CD4-positive, alpha-beta T cell treated with Interleukin-17A for 1 hour (primary cell): ENCODE data around the gene CATSPERB.
"Not testable (repeated sequence)": the region's sequence is repeated elsewhere in the genome, so short reads cannot be mapped to it uniquely, and the experiment has no call there.

Source experiments
- DNase-seq: peaks from one replicate; pipeline ENCODE4 v3.0.0-alpha.2; 2020

Gene CATSPERB

GRCh38 chr14:91732859-91733477, 1.1 kb upstream of the CATSPERB start:
- no peak for DNase-seq

DNA sequence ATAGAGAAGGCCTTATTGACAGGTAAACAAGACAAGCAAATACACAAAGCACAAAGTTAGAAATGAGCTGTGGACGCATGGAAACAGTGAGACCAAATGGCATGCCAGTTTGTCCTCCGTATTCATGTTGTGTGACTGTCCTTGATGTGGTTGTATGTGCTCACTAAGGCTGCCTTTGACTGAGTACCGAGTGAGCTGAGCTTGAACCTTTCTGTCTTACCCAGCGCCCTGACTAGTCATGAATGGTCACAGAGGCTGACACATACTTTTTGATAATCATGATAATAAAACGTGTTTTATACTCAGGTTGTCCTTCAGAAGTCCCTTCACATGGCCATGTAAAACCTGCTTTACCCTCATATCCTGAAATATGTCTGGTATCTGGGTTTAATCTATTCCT, 553 bp upstream of the CATSPERB start:
- DNase-seq = no peak

GRCh38 chr14:91731018-91731417, 868 bp downstream of the CATSPERB start:
- DNase-seq = no peak

- no peak for DNase-seq
These were observed 2.1 kb downstream of the CATSPERB start for GRCh38 chr14:91729756-91730155.

- no peak for DNase-seq
These were observed 3.2 kb downstream of the CATSPERB start for GRCh38 chr14:91728616-91729183.

GRCh38 chr14:91727121-91727520, 4.8 kb downstream of the CATSPERB start:
- DNase-seq = no peak

GRCh38 chr14:91723501-91723900, 8.4 kb downstream of the CATSPERB start:
- DNase-seq = no peak

- DNase-seq = no peak
These were observed 9.5 kb downstream of the CATSPERB start for GRCh38 chr14:91722386-91722785.

GRCh38 chr14:91719839-91720238, 12.0 kb downstream of the CATSPERB start:
- DNase-seq = no peak

- DNase-seq = no peak
These were observed 14.9 kb downstream of the CATSPERB start for GRCh38 chr14:91716999-91717398.

DNA sequence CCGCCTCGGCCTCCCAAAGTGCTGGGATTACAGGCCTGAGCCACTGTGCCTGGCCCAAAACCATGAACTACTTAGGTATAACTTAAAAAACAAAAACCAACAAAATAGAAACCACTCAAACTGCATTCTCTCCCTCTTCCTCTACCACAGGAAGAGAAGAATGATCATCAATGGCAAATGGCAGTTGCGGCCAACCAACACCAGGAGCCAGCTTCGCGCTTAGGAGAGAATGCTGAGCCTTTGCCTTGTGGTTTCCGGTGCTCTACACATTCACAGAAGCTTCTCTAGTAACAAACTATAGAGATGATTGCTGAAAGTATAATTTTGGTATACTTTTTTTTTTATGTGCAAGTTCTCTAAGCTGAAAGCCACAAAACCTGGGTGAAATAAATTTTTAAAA, 17.1 kb downstream of the CATSPERB start:
- peak; percentile 18 for DNase-seq

- DNase-seq = no peak
These were observed 23.1 kb downstream of the CATSPERB start for GRCh38 chr14:91708795-91709194.

- no peak for DNase-seq
These were observed 24.9 kb downstream of the CATSPERB start for GRCh38 chr14:91706996-91707395.

DNA sequence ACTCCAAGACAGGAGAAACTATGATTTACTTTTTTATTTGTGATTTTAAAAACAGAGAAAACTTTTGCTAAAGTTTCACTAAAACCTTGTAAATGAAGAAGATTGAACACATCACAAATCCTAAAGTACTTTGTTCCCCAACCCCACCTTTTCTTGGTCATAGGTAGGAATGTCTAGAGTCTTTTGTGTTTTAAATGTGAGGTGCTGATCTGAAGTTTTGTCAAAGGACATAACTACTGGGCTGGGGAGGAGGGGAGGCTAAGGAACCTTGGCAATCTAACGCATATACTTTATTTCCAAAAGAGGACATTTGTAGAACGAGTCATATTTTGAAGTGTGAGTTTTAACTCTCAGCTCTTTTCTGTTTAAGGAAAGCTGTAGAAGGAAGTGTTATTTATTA, 37.2 kb downstream of the CATSPERB start:
- DNase-seq = no peak

DNA sequence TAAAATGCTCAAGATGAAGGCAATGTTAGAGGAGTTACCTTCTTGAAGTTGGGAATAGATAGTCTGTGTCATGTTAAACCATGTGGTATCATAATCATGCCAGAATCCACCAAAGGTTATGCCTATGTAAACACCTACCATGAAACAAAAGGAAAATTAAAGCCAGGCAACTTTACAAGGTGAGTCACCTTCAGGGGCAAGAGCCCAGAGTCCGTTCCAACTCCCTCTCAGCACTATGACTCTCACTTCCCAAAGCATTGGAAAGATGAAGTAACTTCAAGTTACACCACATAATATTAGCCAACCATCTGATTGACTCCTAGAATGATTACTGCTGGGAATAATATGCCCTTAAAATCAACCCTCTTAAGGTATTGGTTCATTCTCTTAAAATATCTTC, 38.5 kb downstream of the CATSPERB start:
- no peak for DNase-seq

GRCh38 chr14:91692075-91692474, 39.8 kb downstream of the CATSPERB start:
- DNase-seq = no peak

GRCh38 chr14:91689608-91690007, 42.3 kb downstream of the CATSPERB start:
- no peak for DNase-seq

DNA sequence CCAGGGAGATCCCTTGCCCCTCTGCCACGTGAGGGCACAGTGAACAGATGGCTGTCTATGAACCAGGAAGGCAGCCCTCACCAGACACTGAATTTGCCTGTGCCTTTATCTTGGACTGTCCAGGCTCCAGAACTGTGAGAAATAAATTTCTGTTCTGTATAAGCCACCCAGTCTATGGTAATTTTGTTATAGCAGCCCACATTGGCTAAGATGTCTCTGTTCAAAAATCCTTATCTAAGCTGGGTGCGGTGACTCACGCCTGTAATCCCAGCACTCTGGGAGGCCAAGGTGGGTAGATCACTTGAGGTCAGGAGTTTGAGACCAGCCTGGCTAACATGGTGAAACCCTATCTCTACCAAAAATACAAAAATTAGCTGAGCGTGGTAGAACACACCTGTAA, 44.5 kb downstream of the CATSPERB start:
- DNase-seq = not testable (repeated sequence)

DNA sequence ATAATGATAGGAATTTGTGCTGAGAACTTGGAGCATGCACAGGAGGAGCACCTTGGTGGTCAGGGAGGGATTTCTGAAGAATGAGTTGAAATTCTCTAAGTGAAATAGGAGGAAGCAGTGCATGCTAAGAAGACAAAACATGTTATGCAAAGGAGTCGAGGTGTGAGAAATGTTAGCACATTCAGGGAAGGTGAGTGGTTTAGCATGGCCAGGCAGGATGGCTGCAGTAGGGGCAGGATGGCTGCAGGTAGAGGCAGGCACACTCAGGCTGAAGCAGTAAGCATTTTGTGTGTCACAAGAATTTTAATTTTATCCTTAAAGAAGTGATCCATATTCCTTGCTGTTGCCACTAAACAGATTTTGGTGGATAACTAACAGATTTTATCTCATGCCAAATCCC, 46.3 kb downstream of the CATSPERB start:
- no peak for DNase-seq

GRCh38 chr14:91681893-91682563, 49.9 kb downstream of the CATSPERB start:
- DNase-seq = no peak

DNA sequence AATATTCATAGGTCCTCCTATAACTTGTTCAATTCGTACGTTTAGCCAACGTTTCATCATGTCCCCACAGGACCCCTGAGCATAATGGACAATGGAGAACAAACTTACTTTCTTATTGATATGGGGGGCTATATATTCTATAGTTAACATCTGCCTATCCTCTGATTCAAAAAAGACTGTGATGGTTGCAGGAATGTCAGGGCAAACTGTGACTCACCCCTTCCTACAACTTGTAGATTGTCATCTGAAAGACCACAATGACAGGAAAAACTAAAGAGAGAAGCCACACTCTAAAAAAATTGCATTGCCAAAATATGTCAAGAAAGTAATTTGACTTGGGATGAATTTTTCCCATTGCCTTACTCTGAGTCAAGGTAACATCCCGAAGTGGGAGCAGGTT, 50.8 kb downstream of the CATSPERB start:
- no peak for DNase-seq

GRCh38 chr14:91679273-91679672, 52.6 kb downstream of the CATSPERB start:
- no peak for DNase-seq

DNA sequence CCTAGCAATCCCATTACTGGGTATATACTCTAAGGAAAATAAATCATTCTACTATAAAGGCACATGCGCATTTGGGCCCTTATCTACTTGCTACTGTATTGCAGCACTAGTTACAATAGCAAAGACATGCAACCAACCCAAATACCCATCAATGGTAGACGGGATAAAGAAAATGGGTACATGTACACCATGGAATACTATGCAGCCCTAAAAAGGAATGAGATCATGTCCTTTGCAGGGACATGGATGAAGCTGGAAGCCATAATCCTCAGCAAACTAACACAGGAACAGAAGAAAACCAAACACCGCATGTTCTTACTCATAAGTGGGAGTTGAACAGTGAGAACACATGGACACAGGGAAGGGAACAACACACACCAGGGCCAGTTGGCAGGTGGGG, 54.2 kb downstream of the CATSPERB start:
- not testable (repeated sequence) for DNase-seq

GRCh38 chr14:91674911-91675310, 57.0 kb downstream of the CATSPERB start:
- DNase-seq = no peak

GRCh38 chr14:91669867-91670266, 62.0 kb downstream of the CATSPERB start:
- no peak for DNase-seq
